ENCODE results near the gene TDRD3. TPM values are rescaled to one million over a fixed set of nuclear protein-coding genes. Genes with fewer than 3 reads are reported as not detected.

TDRD3 gene
- total RNA-seq, 4 donors from 2014 or later, result 28.5 to 47.8 (median 41.3) TPM

- no peak overlapping the region for H3K27ac ChIP-seq
- intact Hi-C loops (cut with DNase I), result no loop called here
- TF ChIP-seq CTCF (IDR thresholded peaks at IDR 0.05) (no peak), POLR2A (IDR thresholded peaks at IDR 0.05) (no peak)
- 78 to 79% methylated on average over 18 of the region's 18 CpGs for WGBS, 2 donors
- no peaks in the 10 kb centered on the region for H3K27me3 ChIP-seq
- H3K36me3 ChIP-seq, result no peaks in the 10 kb centered on the region
- no peak overlapping the region for H3K4me3 ChIP-seq (replicated peaks in 1 of 3)
- no peaks in the 10 kb centered on the region for H3K9me3 ChIP-seq
- no peaks in the 10 kb centered on the region for H3K4me1 ChIP-seq
- no peak for DNase-seq
Measured at GRCh38 chr13:60590800-60591747, 194.1 kb downstream of the TDRD3 start.

- Histone ChIP-seq H3K4me3 (replicated peaks in 1 of 3) (no peak overlapping the region), H3K36me3 (no peaks in the 10 kb centered on the region), H3K4me1 (no peaks in the 10 kb centered on the region), H3K9me3 (no peaks in the 10 kb centered on the region), H3K27me3 (no peaks in the 10 kb centered on the region), H3K27ac (no peak overlapping the region)
- DNase-seq, result no peak
- 69 to 87% methylated on average over 2 of the region's 2 CpGs for WGBS, 2 donors
- intact Hi-C loops (cut with DNase I), result no loop called here
- TF ChIP-seq CTCF (IDR thresholded peaks at IDR 0.05) (no peak), POLR2A (IDR thresholded peaks at IDR 0.05) (no peak)
Measured at GRCh38 chr13:60603049-60603448, 206.0 kb downstream of the TDRD3 start.

GRCh38 chr13:60604058-60604457 lies 207.0 kb downstream of the TDRD3 start:
- no peaks in the 10 kb centered on the region for H3K27me3 ChIP-seq
- H3K4me1 ChIP-seq, result no peaks in the 10 kb centered on the region
- no peaks in the 10 kb centered on the region for H3K36me3 ChIP-seq
- WGBS, 2 donors, result 91 to 97% methylated on average over 6 of the region's 6 CpGs
- intact Hi-C loops (cut with DNase I), result no loop called here
- TF ChIP-seq CTCF (IDR thresholded peaks at IDR 0.05) (no peak), POLR2A (IDR thresholded peaks at IDR 0.05) (no peak)
- no peaks in the 10 kb centered on the region for H3K9me3 ChIP-seq
- H3K27ac ChIP-seq, result no peak overlapping the region
- H3K4me3 ChIP-seq (replicated peaks in 1 of 3), result no peak overlapping the region
- no peak for DNase-seq

GRCh38 chr13:60608954-60609353 lies 211.9 kb downstream of the TDRD3 start:
- Histone ChIP-seq H3K27ac (no peak overlapping the region), H3K27me3 (no peaks in the 10 kb centered on the region), H3K36me3 (no peaks in the 10 kb centered on the region), H3K4me1 (no peaks in the 10 kb centered on the region), H3K9me3 (no peaks in the 10 kb centered on the region), H3K4me3 (replicated peaks in 1 of 3) (no peak overlapping the region)
- TF ChIP-seq POLR2A (IDR thresholded peaks at IDR 0.05) (no peak), CTCF (IDR thresholded peaks at IDR 0.05) (no peak)
- intact Hi-C loops (cut with DNase I), result no loop called here
- DNase-seq, result no peak
- 79 to 91% methylated on average over 4 of the region's 4 CpGs for WGBS, 2 donors

- H3K36me3 ChIP-seq, result no peaks in the 10 kb centered on the region
- 73 to 78% methylated on average over 2 of the region's 2 CpGs for WGBS, 2 donors
- intact Hi-C loops (cut with DNase I), result no loop called here
- TF ChIP-seq CTCF (IDR thresholded peaks at IDR 0.05) (no peak), POLR2A (IDR thresholded peaks at IDR 0.05) (no peak)
- no peaks in the 10 kb centered on the region for H3K27me3 ChIP-seq
- no peaks in the 10 kb centered on the region for H3K9me3 ChIP-seq
- no peak overlapping the region for H3K4me3 ChIP-seq (replicated peaks in 1 of 3)
- no peaks in the 10 kb centered on the region for H3K4me1 ChIP-seq
- H3K27ac ChIP-seq, result no peak overlapping the region
- no peak for DNase-seq
Measured at GRCh38 chr13:60611523-60611922, 214.5 kb downstream of the TDRD3 start.
